GM12878 (cell line): ENCODE measurements around the gene SCMH1.

Source experiments
- NFXL1 ChIP-seq: fragments of 450-650 bp; IDR thresholded peaks from 2 replicates; pipeline ENCODE4 v1.6.1; 2017; ENCODE audit warnings: antibody characterized with exemption, mild to moderate bottlenecking, borderline replicate concordance
- POLR2A ChIP-seq: IDR thresholded peaks from 2 replicates; pipeline ENCODE4 v1.6.1; 2011; ENCODE audit warnings: low read depth, mild to moderate bottlenecking, low read length
- SIN3A ChIP-seq: IDR thresholded peaks from 2 replicates; pipeline ENCODE4 v1.6.1; 2012; ENCODE audit warnings: low read depth, low read length, improper control_type of control experiment
- ZNF274 ChIP-seq: IDR thresholded peaks from one replicate; pipeline ENCODE4 v1.8.0; 2011; ENCODE audit not compliant: insufficient read length, insufficient read depth
- TF ChIP-seq, protein P1 (sequence below), 3 experiments: IDR thresholded peaks in 2 of 3; conservative IDR thresholded peaks in 1 of 3; 2 replicates each; pipeline ENCODE4 v1.5.1; 2011; ENCODE audit warnings: low read depth in 3 of 3, low read length in 3 of 3, mild to moderate bottlenecking in 3 of 3, control low read depth in 2 of 3, moderate library complexity in 2 of 3, inconsistent platforms in 1 of 3, mixed read lengths in 1 of 3; ENCODE audit not compliant: control insufficient read depth in 2 of 3, insufficient read depth in 1 of 3; ENCODE audit errors: extremely low read depth in 1 of 3

DNA sequence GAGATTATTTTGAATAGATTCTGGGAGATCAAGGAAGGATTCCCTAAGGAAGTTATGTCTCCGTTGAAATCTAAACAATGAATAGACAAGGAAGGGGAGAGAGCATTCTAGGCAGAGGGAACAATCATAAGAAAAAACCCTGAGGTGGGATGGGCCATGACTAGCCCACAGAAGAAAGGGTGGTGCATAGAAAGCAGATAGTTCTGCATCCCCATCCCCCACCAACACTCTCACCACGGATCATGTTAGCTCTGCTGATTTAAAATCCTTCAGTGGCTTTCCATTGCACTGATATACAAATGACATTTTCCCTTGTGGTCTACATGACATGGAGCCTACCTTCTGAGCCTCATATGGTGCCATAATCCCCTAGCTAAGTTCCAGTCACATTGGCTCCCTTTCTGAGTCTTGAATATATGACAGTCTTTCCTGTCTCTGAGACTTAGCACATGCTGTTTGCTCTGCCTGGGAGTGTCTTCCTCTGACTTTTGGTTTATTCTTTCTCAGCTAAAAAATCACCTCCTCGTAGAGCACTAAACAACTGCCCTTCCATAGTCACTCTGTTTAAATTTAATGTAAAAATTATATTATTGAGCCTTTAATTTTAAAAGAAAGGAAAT, 15.2 kb downstream of the SCMH1 start:
- TF ChIP-seq POLR2A: no peak
- TF ChIP-seq NFXL1: no peak
- no peak for TF ChIP-seq SIN3A
- no peak for TF ChIP-seq ZNF274
- TF ChIP-seq, protein P1, sequence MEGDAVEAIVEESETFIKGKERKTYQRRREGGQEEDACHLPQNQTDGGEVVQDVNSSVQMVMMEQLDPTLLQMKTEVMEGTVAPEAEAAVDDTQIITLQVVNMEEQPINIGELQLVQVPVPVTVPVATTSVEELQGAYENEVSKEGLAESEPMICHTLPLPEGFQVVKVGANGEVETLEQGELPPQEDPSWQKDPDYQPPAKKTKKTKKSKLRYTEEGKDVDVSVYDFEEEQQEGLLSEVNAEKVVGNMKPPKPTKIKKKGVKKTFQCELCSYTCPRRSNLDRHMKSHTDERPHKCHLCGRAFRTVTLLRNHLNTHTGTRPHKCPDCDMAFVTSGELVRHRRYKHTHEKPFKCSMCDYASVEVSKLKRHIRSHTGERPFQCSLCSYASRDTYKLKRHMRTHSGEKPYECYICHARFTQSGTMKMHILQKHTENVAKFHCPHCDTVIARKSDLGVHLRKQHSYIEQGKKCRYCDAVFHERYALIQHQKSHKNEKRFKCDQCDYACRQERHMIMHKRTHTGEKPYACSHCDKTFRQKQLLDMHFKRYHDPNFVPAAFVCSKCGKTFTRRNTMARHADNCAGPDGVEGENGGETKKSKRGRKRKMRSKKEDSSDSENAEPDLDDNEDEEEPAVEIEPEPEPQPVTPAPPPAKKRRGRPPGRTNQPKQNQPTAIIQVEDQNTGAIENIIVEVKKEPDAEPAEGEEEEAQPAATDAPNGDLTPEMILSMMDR (IDR thresholded peaks at IDR 0.05 in 2 of 3, conservative IDR thresholded peaks at IDR 0.05 in 1 of 3; ENCODE audit: control insufficient read depth in 2 of 3, extremely low read depth in 1 of 3, insufficient read depth in 1 of 3, low read depth in 3 of 3, low read length in 3 of 3): no peak
